OCI-LY7 (cell line): Measurements from ENCODE around the gene ACBD6. TPM values are rescaled to one million over a fixed set of nuclear protein-coding genes. Genes with fewer than 3 reads are reported as not detected.

Experiments
- BruUV-seq: library from RNA; stranded (reverse); fragments of 400-500 nt; replicated peaks from 2 replicates; lab custom pipeline; 2021; lab: Mats Ljungman, UMichigan
- CTCF ChIA-PET: fragments of 300-600 bp; sonication (Branson Sonifier 250); formaldehyde crosslinking; loops from one replicate; lab custom pipeline; 2022; ENCODE audit warnings: antibody characterized with exemption; ENCODE audit not compliant: unreplicated experiment; lab: Charles Lee
- POLR2A ChIA-PET: fragments of 300-600 bp; sonication (Branson Sonifier 250); formaldehyde crosslinking; loops from one replicate; lab custom pipeline; 2022; ENCODE audit warnings: antibody characterized with exemption; lab: Charles Lee
- DNase-seq: peaks from one replicate; pipeline ENCODE4 v3.0.0-alpha.2; 2015; ENCODE audit warnings: low spot score
- H2AFZ ChIP-seq: fragments of 200-600 bp; sonication (generic), shearing (Covaris generic); 2 replicates; pipeline ENCODE4 v1.6.1; 2014; ENCODE audit warnings: mild to moderate bottlenecking, antibody characterized with exemption, low read length, moderate library complexity
- H3K27ac ChIP-seq: fragments of 200-600 bp; sonication (generic); 2 replicates; pipeline ENCODE4 v1.5.1; 2014; ENCODE audit warnings: mixed run types, low read depth, mild to moderate bottlenecking, moderate library complexity, low read length, inconsistent platforms; ENCODE audit not compliant: poor library complexity, severe bottlenecking
- H3K36me3 ChIP-seq: fragments of 200-600 bp; sonication (generic); 2 replicates; pipeline ENCODE4 v1.6.1; 2014; ENCODE audit warnings: mild to moderate bottlenecking, antibody characterized with exemption, low read length, moderate library complexity, mixed read lengths; ENCODE audit not compliant: insufficient read depth
- H3K4me1 ChIP-seq: fragments of 200-600 bp; sonication (generic); 2 replicates; pipeline ENCODE4 v1.5.1; 2014; ENCODE audit warnings: mild to moderate bottlenecking, low read length; ENCODE audit not compliant: insufficient read depth, poor library complexity, severe bottlenecking
- H3K4me2 ChIP-seq: fragments of 200-600 bp; sonication (generic); 2 replicates; pipeline ENCODE4 v1.6.1; 2014; ENCODE audit warnings: mild to moderate bottlenecking, low read length
- H3K4me3 ChIP-seq: fragments of 200-600 bp; sonication (generic); 2 replicates; pipeline ENCODE4 v1.5.1; 2014; ENCODE audit warnings: mild to moderate bottlenecking, low read depth, low read length; ENCODE audit not compliant: poor library complexity, severe bottlenecking
- H3K79me2 ChIP-seq: fragments of 200-600 bp; sonication (generic); 2 replicates; pipeline ENCODE4 v1.6.1; 2016; ENCODE audit warnings: low read depth, mild to moderate bottlenecking, low read length, moderate library complexity, mixed read lengths; ENCODE audit not compliant: insufficient read depth
- H3K9me2 ChIP-seq: fragments of 200-600 bp; sonication (generic); 2 replicates; pipeline ENCODE4 v1.6.1; 2016; ENCODE audit warnings: mild to moderate bottlenecking, low read length, mixed read lengths; ENCODE audit not compliant: insufficient read depth
- H3K9me3 ChIP-seq: fragments of 200-600 bp; sonication (generic); 2 replicates; pipeline ENCODE4 v1.6.1; 2014; ENCODE audit warnings: mild to moderate bottlenecking, mixed run types, low read length, mixed read lengths
- H4K20me1 ChIP-seq: fragments of 200-600 bp; sonication (generic); 2 replicates; pipeline ENCODE4 v1.6.1; 2014; ENCODE audit warnings: mild to moderate bottlenecking, antibody characterized with exemption, low read length, moderate library complexity, mixed read lengths; ENCODE audit not compliant: insufficient read depth
- CTCF ChIP-seq: fragments of 200-600 bp; sonication (generic); conservative IDR thresholded peaks from 2 replicates; pipeline ENCODE4 v1.5.1; 2014; ENCODE audit warnings: mild to moderate bottlenecking, antibody characterized with exemption, low read length, moderate library complexity, mixed read lengths
- EZH2phosphoT487 ChIP-seq: fragments of 200-600 bp; sonication (generic); IDR thresholded peaks from 2 replicates; pipeline ENCODE4 v1.6.1; 2018; ENCODE audit warnings: low read depth, borderline replicate concordance, mild to moderate bottlenecking, mixed run types, antibody characterized with exemption, low read length, moderate library complexity, mixed read lengths
- intact Hi-C: fragments of 100-400 bp; cut with micrococcal nuclease; formaldehyde crosslinking; loops from one replicate; pipeline ENCODE4 v1.10.0; 2022; ENCODE audit not compliant: unreplicated experiment
- total RNA-seq, 2 experiments: library from RNA; depleted of rRNA in 1 of 2; stranded (reverse); fragments of >200 nt in 1 of 2; shearing (Covaris generic) in 1 of 2; gene quantifications; 2 replicates each; pipeline ENCODE4 v1.2.3, GENCODE V29; 2014 to 2022

ACBD6 gene
- total RNA-seq, 2 experiments from 2014 or later: 61.2 to 78.4 TPM

- TF ChIP-seq CTCF (no peak), EZH2phosphoT487 (no peak)
- Histone ChIP-seq H3K4me3 (no peak overlapping the region), H3K4me1 (no peaks in the 10 kb centered on the region), H3K27ac (no peak overlapping the region), H3K79me2 (no peaks in the 10 kb centered on the region), H2AFZ (no peak overlapping the region), H3K9me2 (no peaks in the 10 kb centered on the region), H3K36me3 (no peaks in the 10 kb centered on the region), H4K20me1 (no peaks in the 10 kb centered on the region), H3K4me2 (no peak overlapping the region), H3K9me3 (no peaks in the 10 kb centered on the region)
- no peak for DNase-seq
- POLR2A ChIA-PET: no interaction called here
- CTCF ChIA-PET: interaction anchor here (0.6 kb wide), 1 partner anchor 532 kb away, joined by 3 read pairs; no protein-coding TSS in a partner anchor
- intact Hi-C loops: no loop called here
- BruUV-seq: no TSS peak
Observed at GRCh38 chr1:180266275-180267210, 235.8 kb downstream of the ACBD6 start.

GRCh38 chr1:180265871-180266270 lies 236.5 kb downstream of the ACBD6 start:
- Histone ChIP-seq H3K27ac (no peak overlapping the region), H4K20me1 (no peaks in the 10 kb centered on the region), H3K4me2 (no peak overlapping the region), H3K36me3 (no peaks in the 10 kb centered on the region), H3K9me2 (no peaks in the 10 kb centered on the region), H3K4me3 (no peak overlapping the region), H3K79me2 (no peaks in the 10 kb centered on the region), H2AFZ (no peak overlapping the region), H3K4me1 (no peaks in the 10 kb centered on the region), H3K9me3 (no peaks in the 10 kb centered on the region)
- intact Hi-C loops: no loop called here
- ChIA-PET CTCF (no interaction called here), POLR2A (no interaction called here)
- DNase-seq: no peak
- TF ChIP-seq EZH2phosphoT487 (no peak), CTCF (no peak)
- no TSS peak for BruUV-seq

- no peak overlapping the region for H3K27ac ChIP-seq
- H3K9me2 ChIP-seq: no peaks in the 10 kb centered on the region
- no peak overlapping the region for H3K4me3 ChIP-seq
- ChIA-PET CTCF (no interaction called here), POLR2A (no interaction called here)
- no peaks in the 10 kb centered on the region for H3K4me1 ChIP-seq
- no peak overlapping the region for H2AFZ ChIP-seq
- no peaks in the 10 kb centered on the region for H3K36me3 ChIP-seq
- no peaks in the 10 kb centered on the region for H3K79me2 ChIP-seq
- no peaks in the 10 kb centered on the region for H3K9me3 ChIP-seq
- H4K20me1 ChIP-seq: no peaks in the 10 kb centered on the region
- no peak for TF ChIP-seq EZH2phosphoT487
- TF ChIP-seq CTCF: no peak
- H3K4me2 ChIP-seq: no peak overlapping the region
- no TSS peak for BruUV-seq
- DNase-seq: no peak
- intact Hi-C loops: no loop called here
Observed at GRCh38 chr1:180265201-180265600, 237.2 kb downstream of the ACBD6 start.
